Activated naive CD8-positive, alpha-beta T cell (primary cell): Measurements from ENCODE around the gene KL.

ENCODE experiments used
- H3K27ac Mint-ChIP-seq: one replicate; pipeline ENCODE4 v1.8.0; 2021; ENCODE audit warnings: mixed read lengths
- H3K27me3 Mint-ChIP-seq: one replicate; pipeline ENCODE4 v1.8.0; 2021; ENCODE audit warnings: mixed read lengths
- H3K36me3 Mint-ChIP-seq: one replicate; pipeline ENCODE4 v1.8.0; 2021; ENCODE audit warnings: mixed read lengths
- H3K4me1 Mint-ChIP-seq: one replicate; pipeline ENCODE4 v1.8.0; 2021; ENCODE audit warnings: low read depth, mixed read lengths
- H3K4me3 Mint-ChIP-seq: one replicate; pipeline ENCODE4 v1.8.0; 2021; ENCODE audit warnings: mild to moderate bottlenecking, mixed read lengths
- H3K9me3 Mint-ChIP-seq: one replicate; pipeline ENCODE4 v1.8.0; 2021; ENCODE audit warnings: low read depth, mixed read lengths

The KL gene

DNA sequence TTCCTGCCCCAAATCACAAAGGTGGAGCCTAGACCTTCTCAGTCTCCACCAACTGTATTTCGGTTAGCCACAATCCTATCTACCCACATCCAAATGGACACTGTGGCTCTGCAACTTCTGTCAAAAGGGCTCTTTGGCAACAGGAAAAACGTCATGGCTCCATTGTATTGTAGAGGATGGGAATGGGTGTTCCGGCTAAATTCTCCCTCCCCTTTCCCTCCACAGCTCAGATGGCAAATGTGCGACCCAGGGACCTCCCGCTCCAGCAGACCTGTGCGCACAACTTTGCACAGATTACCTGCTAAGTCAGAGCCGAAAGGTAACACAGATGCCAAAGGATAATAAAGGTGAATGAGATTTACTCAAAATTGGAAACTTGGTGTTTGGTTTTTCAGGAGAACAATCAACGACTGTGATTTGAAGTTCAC is 968 bp upstream of the KL start:
- Mint-ChIP-seq H3K36me3 (no peaks in the 10 kb centered on the region), H3K27ac (no peak overlapping the region), H3K4me1 (peaks cover 15% of the 10 kb centered on the region), H3K9me3 (no peaks in the 10 kb centered on the region), H3K27me3 (peaks cover 57% of the 10 kb centered on the region), H3K4me3 (peak overlapping the region; percentile 79)

GRCh38 chr13:33015791-33016323 is 366 bp upstream of the KL start:
- Mint-ChIP-seq H3K36me3 (no peaks in the 10 kb centered on the region), H3K27ac (no peak overlapping the region), H3K27me3 (peaks cover 57% of the 10 kb centered on the region), H3K4me3 (peak overlapping the region; percentile 79), H3K4me1 (peaks cover 15% of the 10 kb centered on the region), H3K9me3 (no peaks in the 10 kb centered on the region)

DNA sequence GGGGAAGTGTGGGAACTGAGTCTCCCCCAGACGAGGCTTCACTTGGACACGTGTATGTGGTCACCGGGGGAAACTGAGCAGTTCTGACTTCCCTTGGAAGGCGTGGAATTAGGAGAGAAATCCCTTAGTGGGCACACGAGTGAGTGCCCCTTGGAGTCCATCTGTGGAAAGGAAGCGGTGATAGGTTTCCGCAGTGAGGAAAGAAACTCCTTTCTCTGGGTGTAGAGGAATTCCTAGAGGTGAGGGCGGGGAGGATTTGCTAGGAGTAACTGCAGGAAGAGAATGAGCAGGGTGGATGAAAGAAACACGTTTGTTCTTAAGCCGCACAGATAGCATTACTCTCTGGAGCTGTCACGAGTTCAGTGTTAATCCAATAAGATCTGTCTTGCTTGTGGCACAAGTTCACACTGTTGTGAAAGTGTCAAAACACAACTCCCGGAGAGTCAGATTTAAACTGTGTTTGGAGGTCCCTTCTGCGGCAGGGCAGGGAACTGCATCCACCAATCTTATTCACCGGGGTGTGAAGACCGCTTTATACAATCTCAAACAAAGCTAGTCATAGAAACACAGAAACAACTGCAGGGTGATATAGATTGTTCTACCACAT is 1.2 kb downstream of the KL start:
- no peaks in the 10 kb centered on the region for H3K9me3 Mint-ChIP-seq
- H3K36me3 Mint-ChIP-seq, result no peaks in the 10 kb centered on the region
- no peak overlapping the region for H3K27ac Mint-ChIP-seq
- H3K4me3 Mint-ChIP-seq, result peak overlapping the region; percentile 84
- peaks cover 54% of the 10 kb centered on the region for H3K27me3 Mint-ChIP-seq
- peaks cover 15% of the 10 kb centered on the region for H3K4me1 Mint-ChIP-seq

DNA sequence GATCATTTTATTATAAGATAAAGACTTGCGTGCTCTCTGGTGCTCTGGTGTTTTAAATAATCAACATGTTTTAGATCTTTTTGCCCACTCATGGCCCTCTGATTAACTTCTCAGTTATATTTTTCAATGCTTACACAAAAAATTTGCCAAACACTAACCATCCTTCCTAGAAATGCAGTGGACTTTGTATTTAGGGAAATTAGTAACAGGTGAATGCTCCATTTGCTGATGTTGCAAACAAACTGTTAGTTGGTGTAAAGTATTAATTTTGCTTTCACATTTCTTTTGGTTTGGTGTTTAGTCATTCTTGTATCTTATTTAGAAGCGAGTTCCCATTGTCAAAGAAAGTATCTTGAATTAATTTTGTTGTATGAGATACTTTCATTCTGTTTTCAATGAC is 2.7 kb downstream of the KL start:
- no peak overlapping the region for H3K27ac Mint-ChIP-seq
- no peak overlapping the region for H3K4me3 Mint-ChIP-seq
- no peaks in the 10 kb centered on the region for H3K36me3 Mint-ChIP-seq
- no peaks in the 10 kb centered on the region for H3K9me3 Mint-ChIP-seq
- H3K4me1 Mint-ChIP-seq, result peaks cover 15% of the 10 kb centered on the region
- H3K27me3 Mint-ChIP-seq, result peaks cover 52% of the 10 kb centered on the region

GRCh38 chr13:33022986-33023385 is 6.8 kb downstream of the KL start:
- H3K9me3 Mint-ChIP-seq, result no peaks in the 10 kb centered on the region
- no peaks in the 10 kb centered on the region for H3K36me3 Mint-ChIP-seq
- H3K4me3 Mint-ChIP-seq, result no peak overlapping the region
- no peaks in the 10 kb centered on the region for H3K4me1 Mint-ChIP-seq
- no peak overlapping the region for H3K27ac Mint-ChIP-seq
- H3K27me3 Mint-ChIP-seq, result peaks cover 45% of the 10 kb centered on the region

GRCh38 chr13:33025220-33025744 is 9.1 kb downstream of the KL start:
- H3K4me3 Mint-ChIP-seq, result no peak overlapping the region
- H3K4me1 Mint-ChIP-seq, result no peaks in the 10 kb centered on the region
- peaks cover 2% of the 10 kb centered on the region for H3K36me3 Mint-ChIP-seq
- H3K27me3 Mint-ChIP-seq, result peaks cover 34% of the 10 kb centered on the region
- H3K9me3 Mint-ChIP-seq, result no peaks in the 10 kb centered on the region
- H3K27ac Mint-ChIP-seq, result no peak overlapping the region

DNA sequence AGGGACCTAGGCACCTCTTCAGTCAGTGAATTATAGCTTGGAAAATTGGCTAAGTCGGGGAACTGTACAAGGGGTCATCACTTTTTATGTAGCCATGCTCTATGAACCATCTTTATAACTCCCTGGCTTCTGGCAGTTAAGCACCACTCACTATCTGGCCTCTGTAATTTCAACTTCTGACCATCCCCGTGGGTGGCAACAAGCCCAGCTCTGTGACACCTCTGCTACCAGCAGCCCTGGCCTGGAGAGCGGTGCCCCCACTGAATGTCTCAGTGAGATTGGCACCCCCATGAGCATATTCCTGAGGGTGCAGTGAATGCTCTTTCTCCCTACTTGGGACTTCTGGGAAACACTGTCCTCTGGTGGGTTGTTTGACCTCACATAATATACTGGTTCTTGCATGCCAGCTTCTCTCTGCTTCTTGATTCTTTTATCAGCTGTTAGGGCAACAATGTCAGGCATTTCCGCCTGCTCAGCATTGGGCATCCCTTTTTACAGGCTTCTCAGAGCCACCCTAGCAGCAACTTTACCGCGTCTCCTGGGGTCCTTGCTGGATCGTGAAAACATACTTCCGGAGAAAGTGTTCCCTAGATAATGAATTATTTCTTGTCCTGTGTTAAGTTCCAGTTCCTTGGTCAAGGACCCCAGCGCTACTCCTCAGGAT is 10.4 kb downstream of the KL start:
- Mint-ChIP-seq H3K4me3 (no peak overlapping the region), H3K9me3 (no peaks in the 10 kb centered on the region), H3K27me3 (peaks cover 27% of the 10 kb centered on the region), H3K27ac (no peak overlapping the region), H3K4me1 (no peaks in the 10 kb centered on the region), H3K36me3 (peaks cover 5% of the 10 kb centered on the region)

DNA sequence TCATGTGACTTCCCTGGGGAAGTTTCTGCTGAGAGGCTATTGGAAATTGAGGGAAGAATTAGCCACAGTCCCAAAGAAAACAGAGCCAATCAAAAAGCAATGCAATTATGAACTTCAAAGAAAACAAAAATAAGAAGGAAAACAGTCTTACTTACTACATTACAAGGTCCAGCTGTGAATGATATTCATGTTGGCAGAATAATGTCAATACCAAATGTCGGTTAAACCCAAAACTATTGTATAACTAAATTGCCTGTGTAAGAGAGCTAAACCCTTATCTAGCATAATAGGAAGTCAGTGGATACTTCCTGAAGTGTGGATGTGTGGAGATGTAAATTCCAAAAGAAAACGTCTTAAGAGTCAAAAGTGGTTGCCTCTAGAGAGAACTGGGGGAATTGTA is 12.4 kb downstream of the KL start:
- H3K36me3 Mint-ChIP-seq, result peaks cover 14% of the 10 kb centered on the region
- no peak overlapping the region for H3K4me3 Mint-ChIP-seq
- H3K9me3 Mint-ChIP-seq, result peaks cover 4% of the 10 kb centered on the region
- no peak overlapping the region for H3K27ac Mint-ChIP-seq
- peaks cover 29% of the 10 kb centered on the region for H3K27me3 Mint-ChIP-seq
- H3K4me1 Mint-ChIP-seq, result peaks cover 10% of the 10 kb centered on the region

DNA sequence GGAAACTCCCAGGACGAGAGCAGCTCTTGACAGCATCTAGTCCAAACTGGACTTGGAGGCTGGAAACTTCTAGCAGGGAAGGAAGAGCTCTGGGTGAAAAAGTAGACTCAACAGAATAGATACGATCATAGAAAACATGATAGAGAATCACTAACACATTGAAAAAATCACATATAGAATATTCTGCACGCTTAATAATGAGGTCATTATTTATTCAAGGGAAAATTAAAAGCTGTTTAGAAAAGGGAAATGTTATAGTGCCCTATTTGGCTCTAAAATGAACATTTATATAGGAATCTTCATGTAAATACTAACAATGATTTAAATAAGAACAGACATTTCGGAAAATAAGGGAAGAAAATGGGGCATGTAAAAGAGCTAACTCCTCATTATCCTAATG is 15.1 kb downstream of the KL start:
- H3K27me3 Mint-ChIP-seq, result peaks cover 18% of the 10 kb centered on the region
- H3K36me3 Mint-ChIP-seq, result peaks cover 19% of the 10 kb centered on the region
- H3K4me3 Mint-ChIP-seq, result no peak overlapping the region
- no peak overlapping the region for H3K27ac Mint-ChIP-seq
- peaks cover 20% of the 10 kb centered on the region for H3K4me1 Mint-ChIP-seq
- peaks cover 4% of the 10 kb centered on the region for H3K9me3 Mint-ChIP-seq

DNA sequence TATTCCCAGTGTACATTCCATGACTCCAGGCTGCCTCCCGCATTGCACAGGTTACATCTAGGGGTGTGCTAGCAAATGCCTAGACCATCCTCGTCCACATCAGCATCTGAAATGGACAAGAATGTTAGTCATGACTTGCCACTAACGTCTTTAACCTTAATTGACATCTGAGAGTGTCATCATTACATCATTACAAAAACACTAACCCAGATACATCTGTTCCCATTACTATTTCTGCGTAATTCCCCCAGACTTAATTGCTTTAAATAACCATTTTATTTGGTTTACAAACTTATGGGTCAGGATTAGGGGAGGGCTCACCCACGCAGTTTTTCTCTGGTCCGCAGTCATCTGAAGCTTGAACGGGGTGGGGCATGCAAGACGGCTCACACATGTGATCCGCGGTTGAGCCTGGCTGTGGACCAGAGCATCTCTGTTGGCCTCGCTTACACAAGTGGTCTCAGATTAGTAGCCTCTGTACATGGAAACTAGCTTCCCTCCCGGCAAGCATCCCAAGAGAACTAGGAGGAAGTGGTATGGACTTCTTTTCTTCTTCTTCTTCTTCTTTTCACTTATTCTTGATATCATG is 15.9 kb downstream of the KL start:
- Mint-ChIP-seq H3K4me1 (peaks cover 20% of the 10 kb centered on the region), H3K27me3 (peaks cover 18% of the 10 kb centered on the region), H3K27ac (no peak overlapping the region), H3K36me3 (peaks cover 20% of the 10 kb centered on the region), H3K4me3 (no peak overlapping the region), H3K9me3 (peaks cover 4% of the 10 kb centered on the region)

DNA sequence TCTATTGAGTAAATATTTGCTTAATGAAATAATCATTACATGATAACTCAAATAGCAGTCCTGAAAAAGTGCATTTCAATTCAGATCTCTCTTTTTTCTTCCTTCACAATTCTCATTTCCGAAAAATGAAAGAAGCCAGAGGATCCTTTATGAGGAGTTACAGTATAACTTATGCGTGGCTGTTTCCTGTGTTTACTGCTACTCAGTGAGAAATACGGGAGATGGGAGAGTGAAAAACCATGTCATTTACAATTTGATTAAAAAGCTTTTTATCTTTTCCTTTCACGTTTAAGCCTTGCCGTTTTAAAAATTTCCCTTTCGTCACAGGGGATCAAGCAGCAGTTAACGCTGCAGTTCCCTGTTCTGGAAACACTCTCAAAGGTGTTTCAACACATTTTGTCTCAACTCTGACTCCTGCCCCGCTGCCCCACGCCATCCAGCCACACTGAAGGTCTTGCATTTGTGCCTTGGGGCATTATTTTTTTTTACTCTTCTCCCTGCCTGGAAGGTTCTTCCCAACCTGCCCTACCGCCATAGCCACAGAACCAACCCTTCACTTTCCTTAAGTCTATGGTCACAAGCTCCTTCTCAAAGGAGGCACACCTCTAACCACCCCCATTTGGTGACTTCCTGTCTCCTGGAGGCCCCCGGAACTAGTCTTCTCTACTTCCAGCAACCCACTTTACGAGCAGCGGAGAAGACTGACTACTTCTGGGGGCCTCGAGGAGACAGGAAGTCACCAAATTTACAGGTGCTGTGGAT is 17.0 kb downstream of the KL start:
- peaks cover 18% of the 10 kb centered on the region for H3K27me3 Mint-ChIP-seq
- H3K4me3 Mint-ChIP-seq, result peak overlapping the region; percentile 93
- H3K36me3 Mint-ChIP-seq, result peaks cover 24% of the 10 kb centered on the region
- peaks cover 4% of the 10 kb centered on the region for H3K9me3 Mint-ChIP-seq
- H3K4me1 Mint-ChIP-seq, result peaks cover 20% of the 10 kb centered on the region
- H3K27ac Mint-ChIP-seq, result peak overlapping the region; percentile 95

DNA sequence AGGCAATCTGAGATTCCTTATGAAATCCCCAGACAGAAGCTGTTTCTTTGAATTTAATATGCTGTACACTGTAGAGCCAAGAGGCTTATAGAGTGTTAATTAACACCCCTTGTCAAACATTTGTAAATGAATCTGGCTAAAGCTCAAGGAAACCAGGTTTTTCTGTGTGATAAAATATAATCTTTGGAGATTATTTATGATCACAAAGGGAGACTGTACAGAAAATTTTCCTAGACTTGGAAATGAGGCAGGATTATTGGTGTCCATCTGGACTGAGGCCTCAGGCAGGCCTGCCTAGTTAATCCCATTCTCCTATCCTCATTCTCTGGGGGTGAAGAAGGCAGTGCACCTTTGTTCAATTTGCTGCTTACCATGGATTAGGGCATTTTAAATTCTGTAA is 17.8 kb downstream of the KL start:
- Mint-ChIP-seq H3K4me1 (peaks cover 20% of the 10 kb centered on the region), H3K27ac (peak overlapping the region; percentile 95), H3K36me3 (peaks cover 23% of the 10 kb centered on the region), H3K27me3 (peaks cover 15% of the 10 kb centered on the region), H3K4me3 (peak overlapping the region; percentile 93), H3K9me3 (peaks cover 4% of the 10 kb centered on the region)

DNA sequence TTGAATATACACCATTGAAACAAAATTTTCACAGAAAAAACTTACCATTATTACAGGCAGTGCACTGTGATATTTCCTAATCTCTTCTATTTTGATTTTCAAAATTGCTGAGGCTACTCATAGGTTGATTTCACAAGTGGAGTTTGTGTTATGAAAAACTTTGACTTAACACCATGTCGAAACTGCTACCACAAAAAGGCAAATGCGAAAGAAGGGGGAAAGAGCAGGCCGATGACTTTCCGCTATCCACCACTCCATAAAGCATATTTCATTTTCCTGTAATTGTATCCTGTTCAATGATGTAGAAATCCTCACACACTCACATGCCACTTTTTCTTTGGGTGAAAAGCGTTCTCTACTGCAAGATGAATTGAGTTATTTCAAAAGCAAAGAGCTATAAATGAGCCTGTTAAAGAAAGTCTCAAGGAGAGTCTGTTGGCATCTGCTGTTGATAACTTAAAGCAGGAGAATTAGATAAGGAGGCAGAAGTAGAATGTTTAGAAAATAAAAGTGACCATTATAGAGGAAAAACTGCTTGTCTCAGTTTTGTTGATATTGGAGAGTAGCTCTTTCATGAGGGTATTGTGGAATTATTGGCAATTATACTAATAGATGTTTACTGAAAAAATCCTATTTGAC is 18.8 kb downstream of the KL start:
- Mint-ChIP-seq H3K9me3 (peaks cover 4% of the 10 kb centered on the region), H3K36me3 (peaks cover 23% of the 10 kb centered on the region), H3K27me3 (peaks cover 13% of the 10 kb centered on the region), H3K4me3 (no peak overlapping the region), H3K4me1 (peaks cover 20% of the 10 kb centered on the region), H3K27ac (no peak overlapping the region)

- Mint-ChIP-seq H3K4me1 (peaks cover 19% of the 10 kb centered on the region), H3K36me3 (peaks cover 19% of the 10 kb centered on the region), H3K9me3 (peaks cover 4% of the 10 kb centered on the region), H3K27me3 (peaks cover 9% of the 10 kb centered on the region), H3K4me3 (no peak overlapping the region), H3K27ac (no peak overlapping the region)
These were observed 21.4 kb downstream of the KL start for GRCh38 chr13:33037673-33038072.
